HEK293 (cell line): ENCODE results near the gene PNRC1.

Experiments used
- HOXD13 ChIP-seq: sonication (generic); formaldehyde crosslinking; IDR thresholded peaks from 2 replicates; pipeline ENCODE4 v1.8.0; 2022; ENCODE audit warnings: missing genetic modification reagents, borderline replicate concordance
- SETDB1 ChIP-seq: IDR thresholded peaks from one replicate; pipeline ENCODE4 v1.6.1; 2017; ENCODE audit warnings: mild to moderate bottlenecking, low read length, moderate library complexity, mixed read lengths; ENCODE audit not compliant: insufficient read length
- YY2 ChIP-seq: fragments of 450-650 bp; formaldehyde crosslinking; IDR thresholded peaks from 2 replicates; pipeline ENCODE4 v1.5.1; 2016; ENCODE audit warnings: missing biosample characterization, missing genetic modification characterization
- ZBTB1 ChIP-seq: fragments of 450-650 bp; formaldehyde crosslinking; IDR thresholded peaks from 2 replicates; pipeline ENCODE4 v1.5.1; 2016; ENCODE audit warnings: missing biosample characterization, missing genetic modification characterization
- ZBTB17 ChIP-seq: fragments of 450-650 bp; formaldehyde crosslinking; IDR thresholded peaks from 2 replicates; pipeline ENCODE4 v1.5.1; 2016; ENCODE audit warnings: missing biosample characterization, missing genetic modification characterization
- ZBTB21 ChIP-seq: fragments of 450-650 bp; formaldehyde crosslinking; IDR thresholded peaks from 2 replicates; pipeline ENCODE4 v1.5.1; 2017; ENCODE audit warnings: missing biosample characterization, missing genetic modification characterization
- ZFP41 ChIP-seq: fragments of 450-650 bp; formaldehyde crosslinking; IDR thresholded peaks from 2 replicates; pipeline ENCODE4 v1.5.1; 2016; ENCODE audit warnings: missing biosample characterization, missing genetic modification characterization, borderline replicate concordance
- ZFP69B ChIP-seq: fragments of 450-650 bp; formaldehyde crosslinking; IDR thresholded peaks from 2 replicates; pipeline ENCODE4 v1.5.1; 2016; ENCODE audit warnings: missing biosample characterization, missing genetic modification characterization
- ZNF140 ChIP-seq: fragments of 450-650 bp; formaldehyde crosslinking; IDR thresholded peaks from 2 replicates; pipeline ENCODE4 v1.5.1; 2016; ENCODE audit warnings: missing biosample characterization, missing genetic modification characterization
- ZNF146 ChIP-seq: fragments of 450-650 bp; formaldehyde crosslinking; IDR thresholded peaks from 2 replicates; pipeline ENCODE4 v1.5.1; 2016; ENCODE audit warnings: missing biosample characterization, missing genetic modification characterization
- ZNF175 ChIP-seq: fragments of 450-650 bp; formaldehyde crosslinking; IDR thresholded peaks from 2 replicates; pipeline ENCODE4 v1.5.1; 2016; ENCODE audit warnings: missing biosample characterization, missing genetic modification characterization
- ZNF214 ChIP-seq: fragments of 450-650 bp; formaldehyde crosslinking; IDR thresholded peaks from 2 replicates; pipeline ENCODE4 v1.5.1; 2017; ENCODE audit warnings: missing biosample characterization, mild to moderate bottlenecking, missing genetic modification characterization, borderline replicate concordance
- ZNF354C ChIP-seq: fragments of 450-650 bp; formaldehyde crosslinking; IDR thresholded peaks from 2 replicates; pipeline ENCODE4 v1.5.1; 2016; ENCODE audit warnings: missing biosample characterization, missing genetic modification characterization, low read depth, borderline replicate concordance
- ZNF426 ChIP-seq: fragments of 450-650 bp; formaldehyde crosslinking; IDR thresholded peaks from 2 replicates; pipeline ENCODE4 v1.5.1; 2017; ENCODE audit warnings: missing biosample characterization, missing genetic modification characterization, mild to moderate bottlenecking, inconsistent platforms, moderate library complexity
- ZNF600 ChIP-seq: fragments of 450-650 bp; formaldehyde crosslinking; IDR thresholded peaks from 2 replicates; pipeline ENCODE4 v1.5.1; 2016; ENCODE audit warnings: missing biosample characterization, missing genetic modification characterization
- ZNF621 ChIP-seq: fragments of 450-650 bp; formaldehyde crosslinking; IDR thresholded peaks from 2 replicates; pipeline ENCODE4 v1.5.1; 2017; ENCODE audit warnings: missing biosample characterization, missing genetic modification characterization
- ZNF629 ChIP-seq: fragments of 450-650 bp; formaldehyde crosslinking; IDR thresholded peaks from 2 replicates; pipeline ENCODE4 v1.5.1; 2017; ENCODE audit warnings: missing biosample characterization, missing genetic modification characterization
- ZNF658 ChIP-seq: fragments of 450-650 bp; formaldehyde crosslinking; IDR thresholded peaks from 2 replicates; pipeline ENCODE4; 2016; ENCODE audit warnings: missing biosample characterization, missing genetic modification characterization
- ZNF660 ChIP-seq: fragments of 450-650 bp; IDR thresholded peaks from 2 replicates; pipeline ENCODE4 v1.5.1; 2018; ENCODE audit warnings: missing biosample characterization, mild to moderate bottlenecking, missing genetic modification characterization
- ZNF670 ChIP-seq: fragments of 450-650 bp; formaldehyde crosslinking; IDR thresholded peaks from 2 replicates; pipeline ENCODE4 v1.5.1; 2016; ENCODE audit warnings: missing biosample characterization, missing genetic modification characterization, low read depth
- ZNF76 ChIP-seq: fragments of 450-650 bp; formaldehyde crosslinking; IDR thresholded peaks from 2 replicates; pipeline ENCODE4; 2016; ENCODE audit warnings: low read depth, missing biosample characterization, missing genetic modification characterization, borderline replicate concordance
- ZNF837 ChIP-seq: fragments of 450-650 bp; formaldehyde crosslinking; IDR thresholded peaks from 2 replicates; pipeline ENCODE4 v1.5.1; 2016; ENCODE audit warnings: missing biosample characterization, missing genetic modification characterization
- ZXDB ChIP-seq: fragments of 450-650 bp; formaldehyde crosslinking; IDR thresholded peaks from 2 replicates; pipeline ENCODE4 v1.5.1; 2016; ENCODE audit warnings: missing biosample characterization, missing genetic modification characterization
- TF ChIP-seq, protein P1 (sequence below): fragments of 450-650 bp; formaldehyde crosslinking; IDR thresholded peaks from 2 replicates; pipeline ENCODE4 v1.5.1; 2016; ENCODE audit warnings: missing biosample characterization, missing genetic modification characterization
- TF ChIP-seq, protein P2 (sequence below): fragments of 450-650 bp; formaldehyde crosslinking; IDR thresholded peaks from 2 replicates; pipeline ENCODE4 v1.5.1; 2016; ENCODE audit warnings: missing biosample characterization, missing genetic modification characterization
- TF ChIP-seq, protein P3 (sequence below): fragments of 450-650 bp; formaldehyde crosslinking; IDR thresholded peaks from 2 replicates; pipeline ENCODE4 v1.5.1; 2016; ENCODE audit warnings: missing biosample characterization, missing genetic modification characterization
- TF ChIP-seq, protein P4 (sequence below): fragments of 450-650 bp; formaldehyde crosslinking; IDR thresholded peaks from 2 replicates; pipeline ENCODE4 v1.5.1; 2016; ENCODE audit warnings: missing biosample characterization, missing genetic modification characterization
- TF ChIP-seq, protein P5 (sequence below): fragments of 450-650 bp; formaldehyde crosslinking; IDR thresholded peaks from 2 replicates; pipeline ENCODE4 v1.5.1; 2017; ENCODE audit warnings: missing biosample characterization, missing genetic modification characterization

Gene PNRC1

DNA sequence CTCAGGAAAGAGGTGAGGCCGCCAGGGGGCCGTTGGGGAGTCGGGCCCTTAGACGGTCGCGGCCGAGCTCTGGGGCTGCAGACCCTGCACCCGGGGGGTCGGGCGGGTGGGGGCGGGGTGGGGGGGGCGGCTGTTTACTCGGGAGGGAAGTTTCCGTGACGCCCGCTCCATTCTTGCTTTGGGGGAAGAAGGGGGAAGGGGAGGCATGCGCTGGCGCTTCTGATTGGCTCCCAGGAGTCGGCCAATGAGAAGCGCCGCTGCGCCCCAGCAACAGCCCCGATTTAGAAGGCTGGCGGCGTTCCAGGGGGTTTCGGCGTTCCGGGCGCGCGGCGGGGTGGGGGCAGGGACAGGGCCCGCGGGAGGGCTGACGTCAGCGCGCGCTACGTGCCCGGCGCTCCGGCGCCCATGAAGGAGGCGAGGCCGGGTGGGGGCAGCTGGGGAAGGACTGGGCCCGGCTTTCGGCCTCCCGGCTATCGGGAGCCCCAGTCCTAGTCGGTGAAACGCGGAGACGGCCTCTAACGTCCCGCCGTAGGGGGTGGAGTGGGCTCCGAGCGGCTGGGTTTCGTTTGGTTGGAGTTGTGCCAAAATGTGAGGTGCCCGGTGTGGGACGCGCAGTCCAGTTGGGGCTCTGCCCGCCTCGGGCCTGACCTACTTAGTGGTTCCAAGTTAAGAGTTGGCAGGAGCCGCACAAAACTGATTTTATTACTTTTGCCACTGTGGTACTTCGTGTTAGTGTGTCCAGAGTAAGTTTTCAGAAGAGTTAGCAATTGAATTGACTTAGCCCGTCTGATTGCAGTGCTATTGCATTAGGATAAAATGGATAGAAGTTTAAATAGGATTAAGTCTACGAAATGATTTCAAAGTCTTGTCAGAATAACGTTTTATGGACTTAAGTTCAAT lies 1.1 kb downstream of the PNRC1 start (continued):
- no peak for TF ChIP-seq ZNF658
- TF ChIP-seq, protein P1, sequence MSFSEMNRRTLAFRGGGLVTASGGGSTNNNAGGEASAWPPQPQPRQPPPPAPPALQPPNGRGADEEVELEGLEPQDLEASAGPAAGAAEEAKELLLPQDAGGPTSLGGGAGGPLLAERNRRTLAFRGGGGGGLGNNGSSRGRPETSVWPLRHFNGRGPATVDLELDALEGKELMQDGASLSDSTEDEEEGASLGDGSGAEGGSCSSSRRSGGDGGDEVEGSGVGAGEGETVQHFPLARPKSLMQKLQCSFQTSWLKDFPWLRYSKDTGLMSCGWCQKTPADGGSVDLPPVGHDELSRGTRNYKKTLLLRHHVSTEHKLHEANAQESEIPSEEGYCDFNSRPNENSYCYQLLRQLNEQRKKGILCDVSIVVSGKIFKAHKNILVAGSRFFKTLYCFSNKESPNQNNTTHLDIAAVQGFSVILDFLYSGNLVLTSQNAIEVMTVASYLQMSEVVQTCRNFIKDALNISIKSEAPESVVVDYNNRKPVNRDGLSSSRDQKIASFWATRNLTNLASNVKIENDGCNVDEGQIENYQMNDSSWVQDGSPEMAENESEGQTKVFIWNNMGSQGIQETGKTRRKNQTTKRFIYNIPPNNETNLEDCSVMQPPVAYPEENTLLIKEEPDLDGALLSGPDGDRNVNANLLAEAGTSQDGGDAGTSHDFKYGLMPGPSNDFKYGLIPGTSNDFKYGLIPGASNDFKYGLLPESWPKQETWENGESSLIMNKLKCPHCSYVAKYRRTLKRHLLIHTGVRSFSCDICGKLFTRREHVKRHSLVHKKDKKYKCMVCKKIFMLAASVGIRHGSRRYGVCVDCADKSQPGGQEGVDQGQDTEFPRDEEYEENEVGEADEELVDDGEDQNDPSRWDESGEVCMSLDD (tag by site-specific recombination) = peak; percentile 78
- TF ChIP-seq ZNF76 (tag by site-specific recombination) = peak; percentile 72; the same call in 1 of the 2 replicates
- TF ChIP-seq ZNF140 (tag by site-specific recombination) = no peak
- TF ChIP-seq ZFP41 (tag by site-specific recombination) = no peak
- TF ChIP-seq ZNF660 (tag by site-specific recombination) = peak; percentile 85
- no peak for TF ChIP-seq ZNF426 (tag by site-specific recombination)
- peak; percentile 71 for TF ChIP-seq ZBTB17 (tag by site-specific recombination)
- no peak for TF ChIP-seq ZNF354C (tag by site-specific recombination)
- peak; percentile 71; the same call in 1 of the 2 replicates for TF ChIP-seq ZBTB21
- no peak for TF ChIP-seq ZNF621 (tag by site-specific recombination)
- TF ChIP-seq ZNF629 (tag by site-specific recombination) = peak; percentile 89
- TF ChIP-seq, protein P2, sequence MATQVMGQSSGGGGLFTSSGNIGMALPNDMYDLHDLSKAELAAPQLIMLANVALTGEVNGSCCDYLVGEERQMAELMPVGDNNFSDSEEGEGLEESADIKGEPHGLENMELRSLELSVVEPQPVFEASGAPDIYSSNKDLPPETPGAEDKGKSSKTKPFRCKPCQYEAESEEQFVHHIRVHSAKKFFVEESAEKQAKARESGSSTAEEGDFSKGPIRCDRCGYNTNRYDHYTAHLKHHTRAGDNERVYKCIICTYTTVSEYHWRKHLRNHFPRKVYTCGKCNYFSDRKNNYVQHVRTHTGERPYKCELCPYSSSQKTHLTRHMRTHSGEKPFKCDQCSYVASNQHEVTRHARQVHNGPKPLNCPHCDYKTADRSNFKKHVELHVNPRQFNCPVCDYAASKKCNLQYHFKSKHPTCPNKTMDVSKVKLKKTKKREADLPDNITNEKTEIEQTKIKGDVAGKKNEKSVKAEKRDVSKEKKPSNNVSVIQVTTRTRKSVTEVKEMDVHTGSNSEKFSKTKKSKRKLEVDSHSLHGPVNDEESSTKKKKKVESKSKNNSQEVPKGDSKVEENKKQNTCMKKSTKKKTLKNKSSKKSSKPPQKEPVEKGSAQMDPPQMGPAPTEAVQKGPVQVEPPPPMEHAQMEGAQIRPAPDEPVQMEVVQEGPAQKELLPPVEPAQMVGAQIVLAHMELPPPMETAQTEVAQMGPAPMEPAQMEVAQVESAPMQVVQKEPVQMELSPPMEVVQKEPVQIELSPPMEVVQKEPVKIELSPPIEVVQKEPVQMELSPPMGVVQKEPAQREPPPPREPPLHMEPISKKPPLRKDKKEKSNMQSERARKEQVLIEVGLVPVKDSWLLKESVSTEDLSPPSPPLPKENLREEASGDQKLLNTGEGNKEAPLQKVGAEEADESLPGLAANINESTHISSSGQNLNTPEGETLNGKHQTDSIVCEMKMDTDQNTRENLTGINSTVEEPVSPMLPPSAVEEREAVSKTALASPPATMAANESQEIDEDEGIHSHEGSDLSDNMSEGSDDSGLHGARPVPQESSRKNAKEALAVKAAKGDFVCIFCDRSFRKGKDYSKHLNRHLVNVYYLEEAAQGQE (tag by site-specific recombination) = peak; percentile 69; the same call in 1 of the 2 replicates
- no peak for TF ChIP-seq ZNF670
- 0 out of 2 replicates have a peak, but pooled peaks have one; percentile 66 for TF ChIP-seq HOXD13
- TF ChIP-seq, protein P3, sequence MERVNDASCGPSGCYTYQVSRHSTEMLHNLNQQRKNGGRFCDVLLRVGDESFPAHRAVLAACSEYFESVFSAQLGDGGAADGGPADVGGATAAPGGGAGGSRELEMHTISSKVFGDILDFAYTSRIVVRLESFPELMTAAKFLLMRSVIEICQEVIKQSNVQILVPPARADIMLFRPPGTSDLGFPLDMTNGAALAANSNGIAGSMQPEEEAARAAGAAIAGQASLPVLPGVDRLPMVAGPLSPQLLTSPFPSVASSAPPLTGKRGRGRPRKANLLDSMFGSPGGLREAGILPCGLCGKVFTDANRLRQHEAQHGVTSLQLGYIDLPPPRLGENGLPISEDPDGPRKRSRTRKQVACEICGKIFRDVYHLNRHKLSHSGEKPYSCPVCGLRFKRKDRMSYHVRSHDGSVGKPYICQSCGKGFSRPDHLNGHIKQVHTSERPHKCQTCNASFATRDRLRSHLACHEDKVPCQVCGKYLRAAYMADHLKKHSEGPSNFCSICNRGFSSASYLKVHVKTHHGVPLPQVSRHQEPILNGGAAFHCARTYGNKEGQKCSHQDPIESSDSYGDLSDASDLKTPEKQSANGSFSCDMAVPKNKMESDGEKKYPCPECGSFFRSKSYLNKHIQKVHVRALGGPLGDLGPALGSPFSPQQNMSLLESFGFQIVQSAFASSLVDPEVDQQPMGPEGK (tag by site-specific recombination) = peak; percentile 99
- TF ChIP-seq, protein P4, sequence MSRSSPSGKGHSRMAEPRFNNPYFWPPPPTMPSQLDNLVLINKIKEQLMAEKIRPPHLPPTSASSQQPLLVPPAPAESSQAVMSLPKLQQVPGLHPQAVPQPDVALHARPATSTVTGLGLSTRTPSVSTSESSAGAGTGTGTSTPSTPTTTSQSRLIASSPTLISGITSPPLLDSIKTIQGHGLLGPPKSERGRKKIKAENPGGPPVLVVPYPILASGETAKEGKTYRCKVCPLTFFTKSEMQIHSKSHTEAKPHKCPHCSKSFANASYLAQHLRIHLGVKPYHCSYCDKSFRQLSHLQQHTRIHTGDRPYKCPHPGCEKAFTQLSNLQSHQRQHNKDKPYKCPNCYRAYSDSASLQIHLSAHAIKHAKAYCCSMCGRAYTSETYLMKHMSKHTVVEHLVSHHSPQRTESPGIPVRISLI (tag by site-specific recombination) = no peak
- no peak for TF ChIP-seq ZNF837 (tag by site-specific recombination)
- TF ChIP-seq ZFP69B = peak; percentile 92
- 0 out of 2 replicates have a peak, but pooled peaks have one; percentile 22 for TF ChIP-seq YY2
- peak; percentile 88 for TF ChIP-seq ZXDB
- TF ChIP-seq ZBTB1 (tag by site-specific recombination) = no peak
- TF ChIP-seq, protein P5, sequence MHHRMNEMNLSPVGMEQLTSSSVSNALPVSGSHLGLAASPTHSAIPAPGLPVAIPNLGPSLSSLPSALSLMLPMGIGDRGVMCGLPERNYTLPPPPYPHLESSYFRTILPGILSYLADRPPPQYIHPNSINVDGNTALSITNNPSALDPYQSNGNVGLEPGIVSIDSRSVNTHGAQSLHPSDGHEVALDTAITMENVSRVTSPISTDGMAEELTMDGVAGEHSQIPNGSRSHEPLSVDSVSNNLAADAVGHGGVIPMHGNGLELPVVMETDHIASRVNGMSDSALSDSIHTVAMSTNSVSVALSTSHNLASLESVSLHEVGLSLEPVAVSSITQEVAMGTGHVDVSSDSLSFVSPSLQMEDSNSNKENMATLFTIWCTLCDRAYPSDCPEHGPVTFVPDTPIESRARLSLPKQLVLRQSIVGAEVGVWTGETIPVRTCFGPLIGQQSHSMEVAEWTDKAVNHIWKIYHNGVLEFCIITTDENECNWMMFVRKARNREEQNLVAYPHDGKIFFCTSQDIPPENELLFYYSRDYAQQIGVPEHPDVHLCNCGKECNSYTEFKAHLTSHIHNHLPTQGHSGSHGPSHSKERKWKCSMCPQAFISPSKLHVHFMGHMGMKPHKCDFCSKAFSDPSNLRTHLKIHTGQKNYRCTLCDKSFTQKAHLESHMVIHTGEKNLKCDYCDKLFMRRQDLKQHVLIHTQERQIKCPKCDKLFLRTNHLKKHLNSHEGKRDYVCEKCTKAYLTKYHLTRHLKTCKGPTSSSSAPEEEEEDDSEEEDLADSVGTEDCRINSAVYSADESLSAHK = peak; percentile 72
- no peak for TF ChIP-seq SETDB1
- TF ChIP-seq ZNF146 (tag by site-specific recombination) = peak; percentile 32; the same call in 1 of the 2 replicates
- no peak for TF ChIP-seq ZNF175 (tag by site-specific recombination)
- peak; percentile 61 for TF ChIP-seq ZNF600 (tag by site-specific recombination)
- TF ChIP-seq ZNF214 (tag by site-specific recombination) = no peak
